Measurements from ENCODE around the gene STAT2. TPM values are rescaled to one million over a fixed set of nuclear protein-coding genes. Genes with fewer than 3 reads are reported as not detected.
"Not testable (repeated sequence)": the region's sequence is repeated elsewhere in the genome, so short reads cannot be mapped to it uniquely, and the experiment has no call there.

STAT2 gene
- polyA plus RNA-seq, 5 donors: 120 to 174 (median 144) TPM

- DNase-seq: no peak
Observed at GRCh38 chr12:56330936-56331490, 28.9 kb downstream of the STAT2 start.

- no peak for DNase-seq
Observed at GRCh38 chr12:56326533-56326932, 33.4 kb downstream of the STAT2 start.

GRCh38 chr12:56326126-56326525, 33.8 kb downstream of the STAT2 start:
- DNase-seq: no peak

DNA sequence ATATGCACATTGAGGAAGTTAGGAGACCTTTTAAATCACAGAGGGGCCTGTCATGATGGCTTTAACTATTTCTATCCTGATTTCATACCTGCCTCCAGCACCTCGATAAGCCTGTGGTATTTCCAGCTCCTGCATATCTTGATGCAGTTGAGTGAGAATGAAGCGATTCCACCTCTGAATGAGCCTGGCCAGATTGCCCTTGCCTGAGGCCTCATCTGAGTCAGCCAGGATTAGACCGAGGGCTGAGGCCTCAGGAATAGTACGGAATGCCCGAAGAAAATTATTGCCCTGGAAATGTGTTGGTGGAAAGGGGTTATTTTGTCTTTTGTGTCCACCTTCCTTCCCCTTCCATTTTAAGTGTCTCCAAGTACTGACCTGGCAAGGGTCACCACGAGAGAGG, 35.7 kb downstream of the STAT2 start:
- no peak for DNase-seq

GRCh38 chr12:56321610-56322009, 38.3 kb downstream of the STAT2 start:
- not testable (repeated sequence) for DNase-seq

- no peak for DNase-seq
Observed at GRCh38 chr12:56321027-56321426, 38.9 kb downstream of the STAT2 start.

DNA sequence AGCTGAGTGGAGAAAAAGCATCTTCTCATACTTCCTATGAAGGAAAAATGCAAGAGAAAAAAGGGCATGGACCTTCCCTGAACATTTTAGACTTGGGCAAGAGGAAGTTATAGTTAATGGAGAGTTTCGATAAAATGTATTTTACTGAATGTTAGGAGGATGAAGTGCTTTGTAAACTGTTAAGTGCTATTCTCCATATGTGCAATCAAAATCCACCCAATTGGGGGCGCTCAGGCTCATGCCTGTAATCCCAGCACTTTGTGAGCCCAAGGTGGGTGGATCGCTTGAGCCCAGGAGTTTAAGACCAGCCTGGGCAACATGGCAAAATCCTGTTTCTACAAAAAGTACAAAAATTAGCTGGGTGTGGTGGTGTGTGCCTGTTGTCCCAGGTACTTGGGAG, 42.2 kb downstream of the STAT2 start:
- DNase-seq: no peak

GRCh38 chr12:56315622-56316473, 44.1 kb downstream of the STAT2 start, which contains the start of gene CNPY2:
Gene CNPY2, minus strand, starts transcription at chr12:56315988. Its CDS starts 771 bp downstream, at chr12:56315217.
- DNase-seq: peak; percentile 96 to 97

GRCh38 chr12:56315249-56315621, 44.7 kb downstream of the STAT2 start:
- DNase-seq: no peak

DNA sequence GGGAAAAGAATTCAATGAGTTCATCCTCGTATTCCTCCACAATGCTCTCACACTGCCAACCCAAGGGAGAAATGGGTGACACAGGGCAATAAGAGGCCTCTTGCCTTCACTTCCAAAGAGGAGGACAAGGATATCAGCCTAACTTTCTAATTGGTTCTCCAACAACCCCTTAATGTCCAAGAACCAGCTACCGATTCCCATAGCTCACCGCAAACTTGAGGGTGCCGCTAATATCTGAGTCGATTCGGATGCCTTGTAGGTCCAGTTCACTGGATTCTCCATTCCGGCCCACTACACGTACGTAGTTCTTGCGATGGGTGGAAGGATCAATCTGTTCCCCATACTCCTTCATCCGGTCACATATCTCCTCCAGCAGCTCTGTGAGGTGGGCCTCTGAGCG, 48.9 kb downstream of the STAT2 start:
- DNase-seq: no peak

DNA sequence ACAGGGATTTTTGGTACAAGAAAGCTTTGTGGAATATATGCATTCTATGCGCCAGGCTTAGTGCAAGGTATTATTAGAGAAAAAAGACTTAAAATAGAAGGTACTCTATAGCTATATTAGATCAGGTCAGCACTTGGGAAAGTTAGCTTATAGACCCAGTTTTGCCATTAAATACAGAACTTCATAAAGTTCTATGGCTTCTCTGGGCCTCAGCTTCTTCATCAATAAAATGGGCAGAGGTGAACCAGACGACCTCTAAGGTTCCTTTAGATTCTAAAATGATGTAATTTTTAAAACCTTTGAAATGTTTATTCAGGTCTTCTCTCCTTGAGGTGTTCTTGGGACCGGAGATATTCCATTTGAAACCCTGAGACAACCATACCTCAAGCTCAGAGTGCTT, 51.2 kb downstream of the STAT2 start:
- no peak for DNase-seq

DNA sequence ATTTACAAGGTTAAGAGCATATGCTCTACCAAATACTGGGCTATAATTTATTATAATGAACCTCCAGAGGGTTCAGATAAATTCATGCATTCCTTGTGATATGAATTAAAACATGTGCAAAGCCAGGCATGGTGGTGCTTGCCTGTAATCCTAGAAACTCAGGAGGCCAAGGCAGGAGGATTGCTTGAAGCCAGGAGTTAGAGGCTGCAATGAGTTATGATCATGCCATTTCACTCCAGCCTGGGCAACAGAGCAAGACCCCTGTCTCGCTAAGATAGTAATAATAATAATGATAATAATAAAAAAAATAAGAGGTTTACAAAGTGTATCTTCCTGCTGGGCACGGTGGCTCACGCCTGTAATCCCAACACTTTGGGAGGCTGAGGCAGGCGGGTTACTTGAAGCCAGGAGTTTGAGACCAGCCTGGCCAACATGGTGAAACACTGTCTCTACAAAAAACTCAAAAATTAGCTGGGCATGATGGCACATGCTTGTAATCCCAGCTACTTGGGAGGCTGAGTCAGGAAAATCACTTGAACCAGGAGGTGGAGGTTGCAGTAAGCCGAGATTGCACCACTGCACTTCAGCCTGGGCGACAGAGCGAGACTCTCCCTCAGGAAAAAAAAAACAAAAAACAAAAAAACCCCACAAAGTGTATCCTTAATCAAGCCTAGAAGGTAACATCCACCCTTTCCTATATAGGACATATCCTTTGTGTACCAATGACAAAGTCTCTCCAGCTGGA, 52.5 kb downstream of the STAT2 start:
- DNase-seq: no peak

DNA sequence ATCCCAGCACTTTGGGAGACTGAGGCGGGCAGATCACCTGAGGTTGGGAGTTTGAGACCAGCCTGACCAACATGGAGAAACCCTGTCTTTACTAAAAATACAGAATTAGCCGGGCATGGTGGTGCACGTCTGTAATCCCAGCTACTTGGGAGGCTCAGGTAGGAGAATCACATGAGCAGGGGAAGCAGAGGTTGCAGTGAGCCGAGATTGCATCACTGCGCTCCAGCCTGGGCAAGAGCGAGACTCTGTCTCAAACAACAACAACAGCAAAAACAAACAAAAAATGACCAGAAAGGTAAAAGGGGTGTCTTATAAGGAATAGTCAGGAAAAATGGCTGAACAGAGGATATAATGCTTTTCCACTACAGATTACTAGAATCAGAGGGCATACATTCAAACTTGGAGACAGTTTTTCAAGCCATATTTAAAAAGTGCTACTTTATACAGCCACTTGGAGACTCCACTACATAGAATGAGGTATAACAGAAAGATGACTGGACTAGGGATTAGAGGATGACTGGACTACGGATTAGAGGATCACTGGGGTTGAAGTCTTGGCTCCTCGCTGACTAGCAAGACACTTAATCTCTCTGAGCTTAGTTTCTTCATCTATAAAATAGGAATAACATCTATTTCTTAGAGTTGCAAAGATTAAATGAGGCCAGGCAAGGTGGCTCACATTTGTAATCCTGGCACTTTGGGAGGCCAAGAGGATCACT, 54.9 kb downstream of the STAT2 start:
- DNase-seq: no peak

GRCh38 chr12:56304276-56304675, 55.6 kb downstream of the STAT2 start:
- DNase-seq: no peak

GRCh38 chr12:56300644-56301464, 59.1 kb downstream of the STAT2 start:
- DNase-seq: no peak

DNA sequence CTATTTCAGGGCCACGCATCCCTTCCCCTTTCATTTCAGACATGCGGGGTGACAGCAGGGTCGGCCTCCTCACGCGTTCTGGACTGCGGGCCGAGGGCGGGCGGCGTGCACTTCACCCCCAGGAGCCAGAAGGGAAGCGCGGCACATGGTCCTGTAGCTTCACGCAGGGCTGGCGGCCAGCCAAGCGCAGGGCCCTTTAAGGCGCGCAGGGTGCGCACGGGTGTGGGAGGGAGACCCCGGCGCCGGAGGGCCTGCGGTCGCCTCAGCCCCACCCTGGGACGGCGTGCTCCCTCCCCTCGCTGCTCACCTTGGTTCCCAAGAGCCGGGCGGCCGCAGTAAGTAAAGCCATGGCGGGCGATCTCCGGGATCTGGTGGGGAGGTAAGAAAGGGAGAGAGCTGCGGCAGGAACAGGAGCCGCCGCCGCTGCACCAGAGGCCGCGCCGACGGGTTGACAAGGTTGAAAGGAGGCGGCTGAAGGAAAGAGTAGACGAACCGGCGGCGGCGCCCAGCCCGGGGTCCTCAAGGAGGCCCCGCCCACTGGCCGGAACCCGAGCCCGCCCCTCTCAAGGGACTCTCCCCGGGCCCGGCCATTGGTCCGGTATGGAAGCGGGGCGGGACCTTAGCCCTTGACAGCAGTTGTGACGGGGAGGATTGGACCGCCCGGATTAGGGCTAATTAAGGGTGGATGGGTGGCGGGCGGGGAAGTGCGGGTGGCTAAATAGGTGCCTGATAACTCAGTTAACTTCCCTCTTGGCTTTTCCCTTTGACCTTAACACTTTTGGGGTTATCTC, 59.9 kb downstream of the STAT2 start, which contains the start of gene CS:
TSS of gene CS (minus strand) at position 478 of the 791 bp plus-strand sequence. CDS start at position 349, 129 bp downstream.
- DNase-seq: peak; percentile 95 to 97

DNA sequence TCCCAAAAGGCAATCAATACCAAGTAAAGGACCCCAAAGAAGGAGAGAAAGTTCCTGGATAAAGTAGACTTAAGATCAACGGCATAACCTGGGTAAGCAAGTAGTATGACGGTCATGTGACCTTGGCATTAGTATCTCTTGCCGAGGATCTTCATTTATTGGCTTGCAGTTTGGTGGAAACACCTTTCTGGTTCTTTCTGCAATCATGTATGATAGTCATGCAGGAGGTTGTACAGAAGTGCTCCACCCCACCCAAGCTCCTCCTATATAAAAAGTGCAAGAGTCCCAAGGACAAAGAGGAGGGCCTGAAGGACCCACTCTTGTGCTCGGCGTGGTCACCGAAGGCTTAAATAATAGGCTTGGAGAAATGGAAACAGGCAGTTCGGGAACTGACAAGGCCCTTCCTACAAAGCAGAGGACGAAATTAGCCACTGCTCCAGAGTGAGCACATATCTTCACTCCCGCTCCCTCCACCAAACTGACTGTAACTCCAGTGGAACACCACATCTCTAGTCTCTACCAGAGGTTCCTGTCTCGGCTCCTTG, 60.5 kb downstream of the STAT2 start:
- DNase-seq: no peak

DNA sequence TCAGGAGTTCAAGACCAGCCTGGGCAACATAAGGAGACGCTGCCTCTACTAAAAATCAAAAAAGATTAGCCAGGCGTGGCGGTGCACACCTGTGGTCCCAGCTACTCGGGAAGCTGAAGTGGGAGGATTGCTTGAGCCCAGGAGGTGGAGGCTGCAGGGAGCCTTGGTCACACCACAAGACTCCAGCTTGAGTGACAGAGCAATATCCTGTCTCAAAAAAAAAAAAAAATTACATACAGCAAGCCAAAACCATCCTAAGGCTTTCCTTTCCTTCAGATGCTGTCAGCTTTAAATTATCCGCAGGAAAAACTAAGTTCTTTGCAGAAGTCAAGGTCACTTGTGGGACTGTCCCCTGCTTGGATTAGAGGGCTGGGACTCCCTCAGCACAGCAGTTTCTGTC, 61.1 kb downstream of the STAT2 start:
- no peak for DNase-seq

DNA sequence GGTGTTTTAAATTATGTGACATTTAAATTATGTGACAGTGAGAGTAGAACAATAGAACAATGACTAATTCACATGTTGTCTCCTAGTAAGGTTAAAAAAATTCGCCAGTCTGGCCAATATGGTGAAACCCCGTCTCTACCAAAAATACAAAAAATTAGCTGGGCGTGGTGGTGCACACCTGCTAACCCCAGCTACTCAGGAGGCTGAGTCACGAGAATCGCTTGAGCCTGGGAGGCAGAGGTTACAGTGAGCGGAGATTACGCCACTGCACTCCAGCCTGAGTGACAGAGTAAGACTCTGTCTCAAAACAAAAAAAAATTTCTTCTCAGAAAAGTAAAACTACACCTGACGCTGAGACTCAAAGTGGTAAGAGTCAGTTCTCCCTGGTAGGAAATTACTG, 62.5 kb downstream of the STAT2 start:
- DNase-seq: no peak

DNA sequence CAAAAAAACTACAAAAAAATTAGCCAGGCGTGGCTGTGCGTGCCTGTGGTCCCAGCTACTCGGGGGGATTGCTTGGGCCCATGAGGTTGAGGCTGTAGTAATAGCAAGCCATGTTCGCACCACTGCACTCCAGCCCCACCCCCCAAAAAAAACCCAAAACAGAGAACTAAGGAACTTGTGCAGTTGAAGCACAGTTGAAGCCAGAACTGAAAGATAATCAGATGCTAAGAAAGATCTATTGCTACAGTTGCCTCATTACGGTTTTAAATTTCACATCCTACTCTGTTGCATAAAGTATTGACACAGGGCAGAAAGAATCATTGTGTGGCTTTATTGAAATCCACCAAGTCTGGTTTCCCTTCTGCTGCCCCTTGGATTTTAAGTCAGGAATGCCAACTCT, 63.6 kb downstream of the STAT2 start:
- DNase-seq: no peak
